LHCN-M2 (cell line): ENCODE measurements around the gene APBB2. TPM values are rescaled to one million over a fixed set of nuclear protein-coding genes. Genes with fewer than 3 reads are reported as not detected.
"Not testable (repeated sequence)": the region's sequence is repeated elsewhere in the genome, so short reads cannot be mapped to it uniquely, and the experiment has no call there.

Experiments
- DNase-seq: peaks from one replicate; pipeline ENCODE4 v3.0.0-alpha.2; 2012; ENCODE audit warnings: low read depth
- total RNA-seq: library from RNA; depleted of rRNA; stranded (reverse); fragments of >200 nt; gene quantifications from 2 replicates; pipeline ENCODE4 v1.2.3, GENCODE V29; 2014

APBB2 gene
- total RNA-seq, 1 experiment from 2014 or later = 109 TPM

DNA sequence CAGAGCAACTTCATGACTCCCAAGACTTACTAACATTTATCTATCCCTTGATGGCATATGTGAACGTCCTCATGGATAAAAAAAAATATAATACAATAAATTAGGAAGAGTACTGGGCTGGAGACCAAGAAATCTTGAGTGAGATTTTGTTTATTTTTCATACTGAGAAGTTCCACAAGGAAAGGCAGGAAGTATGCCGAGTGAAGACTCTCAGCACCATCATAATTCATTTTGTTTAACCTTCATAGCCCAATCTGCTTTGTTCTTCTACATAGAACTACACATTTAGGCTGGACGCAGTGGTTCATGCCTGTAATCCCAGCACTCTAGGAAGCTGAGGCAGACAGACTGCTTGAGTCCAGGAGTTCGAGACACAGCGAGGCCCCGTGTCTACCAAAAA lies 266.3 kb downstream of the APBB2 start:
- DNase-seq = no peak

DNA sequence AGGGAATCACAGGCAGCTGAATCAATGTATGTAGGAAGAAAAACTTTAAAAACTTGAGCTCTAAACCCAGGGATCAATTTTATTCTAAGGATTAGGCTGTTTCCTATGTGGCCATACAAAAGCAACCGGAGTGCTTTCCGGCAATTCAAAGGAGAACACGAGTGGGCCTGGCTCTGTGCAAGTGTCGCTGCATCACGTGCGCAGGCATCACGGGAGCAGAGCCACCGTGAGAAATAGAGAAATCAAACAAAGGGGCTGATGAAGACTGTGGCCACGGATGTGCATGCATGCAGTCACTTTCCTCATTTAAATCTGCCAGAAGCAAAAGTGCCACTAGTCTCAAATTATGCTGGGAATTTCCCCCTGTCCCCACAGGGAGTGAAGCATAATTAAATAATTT lies 267.7 kb downstream of the APBB2 start:
- DNase-seq = no peak

DNA sequence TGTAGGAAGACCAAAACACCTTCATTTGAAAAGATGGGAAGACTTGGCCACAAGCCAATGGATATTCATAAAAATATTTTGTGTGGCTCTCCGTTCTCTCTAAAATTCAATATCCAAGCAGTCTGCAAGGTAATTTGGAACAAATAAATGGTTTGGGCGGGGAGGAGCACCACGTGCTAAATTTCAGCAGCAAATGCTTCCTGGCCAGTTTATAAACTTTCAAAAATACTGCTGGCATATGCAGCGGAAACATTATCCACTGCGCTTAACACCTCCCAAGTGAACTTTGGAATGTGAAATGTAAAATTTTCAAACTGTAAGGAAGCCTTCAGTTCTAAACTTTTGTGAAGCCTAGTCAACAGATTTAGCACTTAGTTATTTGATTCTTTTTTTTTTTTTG lies 273.6 kb downstream of the APBB2 start:
- DNase-seq = no peak

DNA sequence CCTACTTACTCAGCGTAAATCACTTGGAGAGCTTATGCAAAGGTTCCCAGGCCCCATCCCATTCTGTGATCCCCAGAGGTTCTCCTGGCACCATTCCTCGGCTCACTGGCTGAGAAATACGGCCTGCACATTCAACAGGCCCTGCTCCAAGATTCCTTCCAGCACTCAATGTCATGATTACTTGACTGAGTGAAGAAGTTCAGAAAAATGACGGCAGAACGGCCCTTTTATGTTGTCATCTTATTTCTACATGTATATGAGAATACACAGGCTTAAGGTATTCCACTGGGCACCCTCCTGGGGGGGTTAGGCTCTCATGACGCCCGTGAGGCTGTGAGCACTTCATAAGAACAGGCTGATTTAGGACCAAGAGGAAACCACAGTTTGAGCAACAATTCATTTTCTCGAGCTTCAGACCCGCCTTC lies 274.0 kb downstream of the APBB2 start:
- no peak for DNase-seq

DNA sequence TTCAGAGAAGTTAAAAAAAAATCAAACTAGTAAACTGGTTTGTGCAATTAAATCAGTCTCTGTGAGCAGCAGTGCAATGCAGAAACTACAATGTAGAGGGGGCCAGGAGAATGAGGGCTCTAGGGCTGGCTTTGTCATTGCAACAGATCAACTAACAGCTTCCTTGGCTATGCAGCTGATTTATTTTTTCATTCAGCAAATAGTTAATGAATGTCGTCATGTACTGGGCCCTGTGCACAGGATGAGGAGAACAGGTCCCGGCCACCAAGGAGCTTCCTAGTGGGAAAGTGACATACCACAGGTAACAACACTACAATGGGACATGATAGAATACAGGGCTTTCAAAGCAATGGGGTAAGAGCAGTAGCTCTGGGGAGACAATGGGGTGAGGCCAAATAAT lies 274.5 kb downstream of the APBB2 start:
- no peak for DNase-seq

DNA sequence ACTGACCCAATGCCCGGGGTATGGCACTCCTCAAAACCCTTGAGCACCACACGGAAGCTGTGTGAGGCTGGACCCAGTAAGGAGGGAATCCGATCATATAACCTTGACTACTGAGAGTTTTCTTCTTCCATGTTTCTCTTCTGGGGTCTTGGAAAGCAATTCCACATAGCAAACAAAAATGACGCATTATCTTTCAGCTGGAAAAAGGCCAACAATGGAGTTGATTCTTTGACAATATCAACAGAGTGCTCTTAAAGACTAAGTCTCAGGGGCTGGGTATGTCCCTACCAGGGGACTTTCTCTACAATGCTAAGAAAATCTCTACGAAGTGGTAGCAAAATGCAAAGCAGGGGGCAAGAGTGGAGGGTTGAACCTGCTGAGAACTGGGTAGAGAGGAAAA lies 276.0 kb downstream of the APBB2 start:
- no peak for DNase-seq

DNA sequence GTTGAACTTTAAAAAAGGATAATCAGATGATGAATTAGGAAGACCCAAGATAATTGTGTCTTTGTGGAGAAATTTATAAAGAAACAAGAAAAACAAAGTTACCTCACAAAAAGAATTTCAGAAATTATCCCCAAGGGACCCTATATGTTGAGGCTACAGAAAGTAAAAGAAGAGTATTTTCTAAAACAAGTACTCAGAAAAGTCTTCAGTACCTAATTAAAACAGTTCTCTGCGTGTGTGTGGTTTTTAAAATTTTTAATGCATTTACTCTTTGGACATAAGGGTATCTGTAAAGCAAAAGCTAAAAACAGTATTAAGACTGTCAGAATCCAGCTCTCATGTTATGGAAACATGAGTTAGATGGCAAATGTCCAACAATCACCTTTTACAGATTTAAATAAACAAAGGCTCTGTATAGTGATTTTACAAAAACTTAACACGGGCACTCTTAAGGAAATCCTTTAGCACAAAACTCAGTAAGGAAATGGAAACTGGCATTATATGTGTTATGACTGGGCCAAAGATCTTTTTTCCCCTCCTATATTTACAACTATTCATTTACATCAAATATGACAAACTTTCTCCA lies 277.1 kb downstream of the APBB2 start:
- DNase-seq = no peak

DNA sequence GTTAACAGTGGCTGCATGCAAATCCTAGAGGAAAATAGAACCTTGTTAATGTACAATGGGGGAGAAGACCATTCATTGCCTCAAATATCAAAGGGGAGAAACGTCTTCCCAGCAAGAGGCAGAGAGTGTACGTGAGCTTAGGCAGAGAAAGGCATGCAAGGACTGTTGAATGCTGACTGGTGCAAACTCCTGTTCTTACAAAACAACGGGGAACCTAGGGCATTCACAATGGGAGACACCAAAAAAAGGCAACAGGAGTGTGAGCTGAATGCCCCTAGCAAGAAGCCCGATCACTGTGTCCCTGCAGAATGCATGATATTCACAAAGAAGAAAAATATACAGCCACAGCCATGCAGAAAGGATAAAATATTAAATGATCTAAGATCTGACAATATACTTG lies 279.7 kb downstream of the APBB2 start:
- no peak for DNase-seq

DNA sequence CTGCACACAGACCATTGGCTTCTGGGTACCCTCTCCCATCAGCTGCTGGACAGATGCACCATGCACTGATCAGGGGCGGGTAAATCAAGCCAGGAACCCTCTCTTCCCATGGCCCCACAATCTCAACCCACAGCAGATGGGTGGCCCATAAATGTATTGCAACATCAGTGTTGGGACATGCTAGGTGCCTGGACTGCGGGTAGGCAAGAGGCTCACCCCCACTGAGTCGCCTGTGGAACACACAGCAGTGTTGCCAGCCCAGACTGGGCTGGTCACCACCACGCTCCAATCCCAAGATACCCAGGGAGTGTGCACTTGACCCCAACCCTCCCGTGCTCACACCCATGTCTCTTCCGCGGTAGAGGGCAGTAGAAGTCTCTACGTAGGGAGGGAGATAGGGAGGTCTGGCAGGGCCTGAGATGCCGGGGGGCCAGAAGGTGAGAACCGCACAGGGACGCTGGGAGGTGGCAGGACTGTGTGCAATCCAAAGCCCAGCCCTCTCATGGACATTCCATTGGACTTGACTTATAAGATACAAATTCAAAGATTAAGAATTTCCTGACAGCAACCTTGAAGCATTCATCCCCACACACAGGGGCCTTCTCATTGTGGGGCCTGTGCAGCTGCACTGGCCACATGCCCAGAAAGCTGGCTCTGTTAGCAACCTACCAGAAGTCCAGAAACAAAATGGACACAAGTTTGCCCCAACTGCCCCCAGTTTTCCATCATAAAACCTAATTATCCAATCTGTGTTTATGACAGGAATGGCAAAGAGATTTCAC lies 280.9 kb downstream of the APBB2 start:
- DNase-seq = no peak

DNA sequence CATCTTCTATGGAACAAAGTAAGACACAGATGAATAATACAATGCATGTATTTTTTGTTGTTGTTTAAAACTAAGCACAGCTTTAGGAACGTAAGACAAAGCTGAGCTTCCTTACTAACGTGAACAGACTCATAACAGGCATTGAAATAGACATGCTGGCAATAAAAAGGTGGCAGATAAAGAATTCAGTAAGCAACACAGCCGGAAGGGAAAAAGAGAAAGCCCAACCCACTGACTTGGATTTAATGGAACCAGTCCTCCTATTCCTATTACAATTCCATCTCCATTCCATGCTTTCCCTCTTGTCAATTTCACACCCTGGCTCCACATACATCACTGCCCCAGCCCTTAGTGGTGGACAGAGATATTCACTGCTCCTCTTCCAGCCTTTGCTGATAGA lies 282.5 kb downstream of the APBB2 start:
- no peak for DNase-seq

DNA sequence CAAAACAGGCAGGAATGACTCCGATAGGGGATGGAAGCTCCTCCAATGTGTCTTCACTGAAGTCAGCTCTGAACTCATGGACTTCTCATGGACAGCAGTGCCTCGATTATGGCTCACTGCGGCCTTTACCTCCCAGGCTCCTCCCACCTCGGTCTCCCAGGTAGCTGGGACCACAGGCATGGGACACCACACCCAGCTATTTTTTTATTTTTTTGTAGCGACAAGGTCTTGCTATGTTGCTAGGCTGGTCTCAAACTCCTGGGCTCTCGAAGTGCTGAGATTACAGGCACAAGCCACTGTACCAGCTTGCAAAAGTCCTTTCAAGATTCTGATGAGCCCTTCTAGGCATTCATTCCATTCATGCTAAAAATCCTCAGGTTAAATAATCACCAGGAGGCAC lies 283.1 kb downstream of the APBB2 start:
- no peak for DNase-seq

DNA sequence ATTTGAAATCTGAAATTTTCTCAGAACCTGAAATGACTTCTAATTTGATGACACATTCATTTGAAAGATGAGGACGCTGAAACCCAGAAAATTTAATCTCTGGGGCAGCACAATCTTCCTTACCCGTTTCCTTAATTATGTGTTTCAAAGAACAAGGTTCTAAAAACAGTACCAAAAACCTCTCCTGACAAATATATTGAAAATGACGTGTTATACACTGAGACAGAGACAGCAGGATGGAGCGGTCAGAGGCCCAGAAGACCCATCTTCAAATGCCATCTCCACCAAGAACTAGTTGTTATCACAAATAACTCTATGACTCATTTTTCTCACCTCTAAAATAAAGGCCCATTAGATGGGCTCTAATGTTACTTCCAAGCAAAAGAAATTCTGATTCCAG lies 287.3 kb downstream of the APBB2 start:
- no peak for DNase-seq

DNA sequence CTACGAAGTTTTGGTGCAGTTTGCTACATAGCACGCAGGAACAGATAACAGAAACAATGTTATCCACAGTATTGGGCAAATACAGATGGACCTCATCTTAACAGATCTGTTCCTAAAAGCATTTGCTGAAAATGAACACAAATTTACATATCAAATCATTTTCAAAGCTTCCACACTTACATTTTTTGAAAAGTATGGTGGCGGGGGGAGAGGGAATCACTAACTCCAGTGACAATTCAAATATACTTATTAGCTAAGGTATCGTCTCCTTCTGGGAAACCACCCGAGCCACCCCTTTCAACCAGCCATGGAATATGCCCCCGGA lies 289.6 kb downstream of the APBB2 start:
- DNase-seq = no peak

DNA sequence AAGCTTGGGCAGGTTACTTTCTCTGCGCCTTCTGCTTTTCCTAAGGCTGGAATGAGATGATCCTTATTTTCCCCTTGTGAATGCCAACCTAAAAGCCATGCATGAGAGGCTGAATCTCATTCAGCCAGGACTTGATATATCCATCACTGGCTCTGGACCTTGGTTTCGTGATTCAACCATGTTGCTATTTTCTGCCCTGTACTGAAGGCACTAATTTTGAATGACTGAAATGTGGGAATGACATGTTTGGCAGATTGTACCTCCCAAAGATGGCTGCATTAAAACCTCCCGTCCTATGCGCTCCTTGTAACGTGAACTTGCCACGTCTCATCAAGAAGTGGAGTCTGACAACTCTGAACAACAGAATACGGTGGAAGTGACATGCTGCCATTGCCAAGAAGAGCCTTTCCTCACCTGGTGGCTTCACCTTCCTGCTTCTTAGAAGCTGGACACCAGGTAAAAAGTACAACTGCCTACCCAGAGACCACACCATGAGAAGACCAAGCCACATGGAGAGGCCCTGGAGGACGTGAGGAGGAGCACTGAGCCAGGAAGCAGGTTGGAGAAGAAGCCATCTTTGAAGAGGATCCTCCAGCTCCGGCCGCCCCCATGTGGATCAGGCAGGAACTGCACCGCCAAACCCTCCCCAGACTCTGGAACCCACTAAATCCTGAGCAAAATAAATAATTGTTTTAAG lies 290.1 kb downstream of the APBB2 start:
- DNase-seq = peak; percentile 49

DNA sequence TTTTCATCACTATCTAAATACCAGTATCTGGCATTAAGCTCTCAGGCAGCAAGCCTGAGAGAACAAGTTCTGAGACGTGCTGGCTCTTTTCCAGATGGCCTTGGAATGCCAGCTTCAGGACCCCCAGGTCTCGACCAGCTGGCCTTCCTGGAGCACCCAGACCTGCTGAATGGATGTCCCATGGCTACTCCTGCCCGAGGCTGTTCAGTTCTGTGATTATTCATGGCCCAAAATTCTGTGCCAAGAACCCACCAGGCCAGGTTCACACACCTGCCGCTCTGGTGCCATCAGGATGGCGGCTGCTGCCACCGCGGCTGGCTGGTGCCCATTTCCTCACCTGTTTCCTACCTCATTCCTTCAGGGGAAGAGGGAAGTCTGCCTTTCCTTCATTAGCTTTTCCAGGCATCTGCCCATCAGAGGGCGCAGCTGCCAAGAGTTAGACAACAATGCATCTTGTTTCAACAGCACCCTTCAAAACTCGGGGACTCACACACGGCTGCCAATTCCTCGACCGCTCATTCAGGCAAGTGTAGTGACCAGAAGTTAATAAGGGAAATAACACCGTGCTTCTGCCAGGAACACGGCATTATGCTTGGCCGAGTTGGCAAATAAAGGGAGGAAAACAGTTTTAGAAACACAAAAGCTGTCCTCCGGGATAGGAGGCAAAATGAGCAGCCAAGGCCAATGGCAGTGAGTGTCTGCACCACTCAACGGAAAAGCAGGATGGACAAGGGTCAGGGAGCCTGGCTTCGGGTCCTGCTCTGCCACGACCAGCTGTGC lies 290.8 kb downstream of the APBB2 start:
- no peak for DNase-seq

DNA sequence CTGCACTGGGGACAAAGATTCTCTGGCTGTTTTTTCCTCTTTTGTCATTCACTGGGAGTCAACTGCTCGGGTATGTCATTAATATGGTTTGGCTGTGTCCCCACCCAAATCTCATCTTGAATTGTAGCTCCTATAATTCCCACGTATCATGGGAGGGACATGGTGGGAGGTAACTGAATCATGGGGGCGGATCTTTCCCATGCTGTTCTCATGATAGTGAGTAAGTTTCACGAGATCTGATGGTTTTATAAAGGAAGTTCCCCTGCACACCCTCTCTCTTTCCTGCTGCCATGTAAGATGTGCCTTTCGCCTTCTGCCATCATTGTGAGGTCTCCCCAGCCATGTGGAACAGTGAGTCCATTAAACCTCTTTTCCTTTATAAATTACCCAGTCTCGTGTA lies 294.4 kb downstream of the APBB2 start:
- not testable (repeated sequence) for DNase-seq

DNA sequence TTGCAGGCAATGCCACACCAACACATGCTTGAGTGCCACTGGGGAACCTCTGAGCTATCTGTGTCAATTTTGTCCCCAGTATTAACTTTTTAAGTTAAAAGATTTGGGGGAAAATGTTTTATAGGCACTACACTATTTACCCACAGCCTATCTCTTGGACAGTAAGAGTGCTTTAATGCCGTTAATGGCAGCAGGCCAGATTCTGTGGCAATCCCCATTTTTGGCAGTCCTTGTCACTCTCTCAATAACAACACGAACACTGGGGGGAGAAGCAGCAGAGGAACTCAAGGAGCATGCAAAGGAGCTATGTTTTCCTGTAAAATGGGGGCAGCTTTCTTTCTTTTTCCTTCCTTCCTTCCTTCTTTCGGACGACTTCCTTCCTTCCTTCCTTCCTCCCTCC lies 296.0 kb downstream of the APBB2 start:
- peak; percentile 69 for DNase-seq

DNA sequence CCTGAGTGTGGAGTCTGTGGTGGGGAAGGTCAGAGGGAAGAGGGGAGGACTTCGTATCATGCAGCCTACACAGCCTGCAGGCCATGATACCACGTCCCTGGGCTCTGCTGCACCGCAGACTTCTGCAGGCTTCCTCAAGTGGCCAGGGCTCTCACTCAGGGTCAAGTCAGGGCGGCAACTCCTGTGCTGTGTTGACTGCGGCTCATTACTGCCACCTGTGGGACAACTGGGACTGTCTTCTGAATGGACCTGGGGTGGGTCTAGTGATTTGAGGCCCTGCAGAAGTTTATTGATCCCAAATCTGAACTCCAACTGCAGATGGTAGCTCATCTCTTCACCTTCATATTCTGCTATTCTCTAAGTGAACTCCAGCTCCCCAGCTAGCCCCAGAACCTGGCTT lies 297.5 kb downstream of the APBB2 start:
- peak; percentile 50 for DNase-seq

DNA sequence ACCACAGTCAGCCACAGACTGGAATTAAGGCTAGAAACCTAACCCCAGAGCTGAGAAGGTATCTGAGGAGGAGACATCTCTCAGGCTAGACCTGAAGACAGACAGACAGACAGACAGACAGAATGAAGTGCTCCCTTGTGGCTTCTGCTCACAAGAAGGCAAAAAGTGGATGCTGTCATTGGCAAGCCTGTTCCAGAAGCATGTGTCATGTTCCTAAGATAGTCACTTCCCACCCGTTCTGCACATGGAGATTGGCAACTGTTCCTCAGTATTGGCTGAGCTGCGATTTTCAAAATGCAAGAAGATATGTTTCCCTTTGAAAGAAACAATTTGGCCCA lies 298.2 kb downstream of the APBB2 start:
- peak; percentile 76 for DNase-seq

DNA sequence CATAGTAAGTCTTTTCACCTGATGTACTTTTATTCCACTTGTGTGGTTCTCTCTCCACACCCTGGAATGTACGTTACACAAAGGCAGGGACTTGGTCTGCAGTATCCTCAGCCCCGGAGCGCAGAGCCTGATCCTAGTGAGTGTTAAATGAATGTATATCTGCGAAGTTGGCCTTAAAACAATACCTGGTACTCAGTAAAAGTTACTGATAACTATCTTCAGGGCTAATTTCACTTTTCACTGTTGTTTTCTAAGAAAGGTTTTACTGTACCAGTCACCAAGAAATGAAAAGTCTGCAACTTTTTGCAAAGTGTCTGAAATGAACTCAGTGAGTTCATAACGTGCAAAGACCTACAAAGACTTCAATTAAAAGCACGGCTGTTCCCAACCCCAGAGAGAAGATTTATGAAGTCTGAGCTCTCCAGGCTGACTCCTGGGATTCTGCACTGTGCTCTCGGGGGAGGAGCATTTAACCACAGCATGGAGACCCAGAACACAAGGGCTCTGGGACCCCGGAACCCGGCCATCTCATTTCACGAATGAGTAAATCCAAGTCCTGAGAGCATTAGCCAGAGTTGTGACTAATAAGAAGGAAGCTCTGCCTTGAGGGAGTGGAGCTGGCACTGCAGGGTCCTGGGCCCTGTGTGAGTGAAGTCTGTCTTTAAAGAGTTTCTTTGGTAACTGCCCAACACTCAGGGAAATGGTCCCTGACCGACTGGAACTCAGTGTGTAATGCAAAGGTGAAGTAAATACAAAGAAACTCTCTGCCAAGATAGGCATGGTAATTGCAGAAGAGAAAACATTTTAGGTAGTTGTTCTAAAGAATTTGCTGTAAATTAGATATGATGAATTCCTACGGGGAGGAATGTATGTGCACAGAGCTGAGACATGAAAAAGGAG lies 298.8 kb downstream of the APBB2 start:
- peak; percentile 46 for DNase-seq

DNA sequence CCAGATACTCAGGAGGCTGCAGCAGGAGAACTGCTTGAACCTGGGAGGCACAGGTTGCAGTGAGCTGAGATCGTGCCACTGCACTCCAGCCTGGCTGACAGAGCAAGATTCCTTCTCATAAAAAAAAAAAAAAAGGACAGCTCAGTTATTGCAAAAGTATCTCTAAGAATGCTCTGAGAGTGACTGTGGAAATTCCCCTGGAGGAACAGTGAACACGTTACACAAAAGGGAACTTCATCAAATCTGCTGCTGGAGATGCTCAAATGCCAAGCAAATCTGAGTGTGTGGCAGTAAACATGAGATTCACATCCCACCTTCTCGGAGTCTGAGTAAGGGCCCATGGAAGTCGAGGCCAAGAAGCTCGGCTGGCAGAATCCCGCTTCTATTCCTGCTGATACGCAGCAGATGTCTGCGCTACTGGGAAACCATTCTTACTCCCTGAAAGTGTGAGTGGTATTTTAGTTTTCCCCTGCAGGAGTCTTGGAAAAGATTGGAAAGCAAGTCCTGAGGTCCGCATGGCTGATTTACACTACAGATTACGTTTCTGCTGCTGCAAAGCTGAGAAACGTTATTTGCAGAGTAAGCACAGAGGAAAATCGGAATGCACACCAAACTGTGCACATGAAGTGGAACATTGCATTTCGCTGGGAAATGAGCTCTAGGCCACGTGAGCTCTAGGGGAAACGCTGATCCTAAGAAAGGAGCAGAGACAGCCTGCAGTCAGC lies 301.7 kb downstream of the APBB2 start:
- no peak for DNase-seq
